GM21528 (cell line): Measurements from ENCODE around the gene P2RY8.
"Not testable (repeated sequence)": the region's sequence is repeated elsewhere in the genome, so short reads cannot be mapped to it uniquely, and the experiment has no call there.

Source experiments
- ATAC-seq: cut with Tn5 transposase; IDR thresholded peaks from one replicate; pipeline ENCODE4 v1.9.1; 2021; ENCODE audit warnings: mild to moderate bottlenecking, moderate library complexity; ENCODE audit not compliant: unreplicated experiment, low FRiP score

Gene P2RY8, protein sequence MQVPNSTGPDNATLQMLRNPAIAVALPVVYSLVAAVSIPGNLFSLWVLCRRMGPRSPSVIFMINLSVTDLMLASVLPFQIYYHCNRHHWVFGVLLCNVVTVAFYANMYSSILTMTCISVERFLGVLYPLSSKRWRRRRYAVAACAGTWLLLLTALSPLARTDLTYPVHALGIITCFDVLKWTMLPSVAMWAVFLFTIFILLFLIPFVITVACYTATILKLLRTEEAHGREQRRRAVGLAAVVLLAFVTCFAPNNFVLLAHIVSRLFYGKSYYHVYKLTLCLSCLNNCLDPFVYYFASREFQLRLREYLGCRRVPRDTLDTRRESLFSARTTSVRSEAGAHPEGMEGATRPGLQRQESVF

DNA sequence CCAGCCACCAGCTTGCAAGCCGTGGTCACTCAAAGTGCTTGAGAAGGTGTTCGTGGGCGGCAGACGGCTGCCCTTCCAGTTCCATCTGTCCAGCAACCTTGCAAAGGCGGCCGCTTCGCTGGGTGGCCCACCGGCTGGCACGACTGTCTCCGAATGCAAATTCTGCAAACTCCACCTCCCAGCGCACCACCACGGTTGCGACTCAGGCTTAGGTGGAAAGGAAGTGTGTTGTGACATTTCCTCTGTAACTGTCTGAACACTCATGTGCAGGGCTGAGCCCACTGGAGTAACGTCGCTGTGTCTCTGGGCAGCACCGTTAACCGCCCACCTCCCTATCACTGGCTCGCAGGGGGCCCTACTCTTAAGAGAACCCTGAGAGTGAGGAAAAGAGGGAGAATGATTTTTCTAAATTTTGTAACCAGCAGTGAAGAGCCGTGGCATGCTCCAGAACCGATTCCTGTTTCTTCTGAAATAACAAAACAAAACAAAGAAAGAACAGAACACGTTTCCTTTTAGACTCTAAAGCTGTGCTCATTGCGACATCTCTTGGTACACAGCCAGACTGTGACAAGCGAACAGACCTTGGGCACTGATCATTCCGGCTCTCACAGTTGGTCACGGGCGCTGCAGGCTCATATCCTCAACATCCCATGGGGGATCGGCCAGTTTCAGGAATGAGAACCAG, at the start of gene P2RY8:
Gene P2RY8 (minus strand): TSS at position 155 of the 685 bp plus-strand sequence. CDS start 70,627 bp downstream, outside the sequence.
- ATAC-seq = peak; percentile 69

DNA sequence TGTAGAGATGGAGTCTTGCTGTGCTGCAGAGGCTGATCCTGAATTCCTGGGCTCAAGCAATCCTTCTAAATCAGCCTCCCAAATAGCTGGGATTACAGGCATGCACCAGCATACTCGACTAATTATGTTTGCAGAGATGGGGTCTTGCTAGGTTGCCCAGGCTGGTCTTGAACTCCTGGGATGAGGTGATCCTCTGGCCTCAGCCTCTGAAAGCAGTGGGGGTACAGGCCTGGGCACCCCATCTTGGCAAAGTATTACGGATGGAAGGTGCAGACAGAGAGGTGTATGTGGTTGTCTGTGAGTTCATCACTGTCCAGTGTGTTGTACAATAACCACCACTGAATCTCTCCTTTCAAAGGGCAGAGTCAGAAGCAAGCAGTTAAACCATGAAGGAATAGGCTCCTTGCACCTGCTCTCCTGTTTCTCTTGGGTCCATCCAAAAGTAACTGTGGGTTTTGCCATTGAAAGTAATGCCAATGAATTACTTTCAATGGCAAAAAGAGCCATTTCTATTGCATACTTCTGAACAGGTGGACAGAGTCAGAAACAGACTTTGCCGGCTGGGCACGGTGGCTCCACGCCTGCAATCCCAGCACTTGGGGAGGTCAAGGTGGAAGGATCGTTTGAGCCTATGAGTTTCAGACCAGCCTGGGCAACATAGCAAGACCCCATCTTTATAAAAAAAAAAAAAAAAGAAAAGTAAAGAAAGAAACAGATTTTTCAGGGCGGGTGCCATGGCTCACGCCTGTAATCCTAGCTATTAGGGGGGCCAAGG, 47.4 kb upstream of the P2RY8 start:
- ATAC-seq = no peak

DNA sequence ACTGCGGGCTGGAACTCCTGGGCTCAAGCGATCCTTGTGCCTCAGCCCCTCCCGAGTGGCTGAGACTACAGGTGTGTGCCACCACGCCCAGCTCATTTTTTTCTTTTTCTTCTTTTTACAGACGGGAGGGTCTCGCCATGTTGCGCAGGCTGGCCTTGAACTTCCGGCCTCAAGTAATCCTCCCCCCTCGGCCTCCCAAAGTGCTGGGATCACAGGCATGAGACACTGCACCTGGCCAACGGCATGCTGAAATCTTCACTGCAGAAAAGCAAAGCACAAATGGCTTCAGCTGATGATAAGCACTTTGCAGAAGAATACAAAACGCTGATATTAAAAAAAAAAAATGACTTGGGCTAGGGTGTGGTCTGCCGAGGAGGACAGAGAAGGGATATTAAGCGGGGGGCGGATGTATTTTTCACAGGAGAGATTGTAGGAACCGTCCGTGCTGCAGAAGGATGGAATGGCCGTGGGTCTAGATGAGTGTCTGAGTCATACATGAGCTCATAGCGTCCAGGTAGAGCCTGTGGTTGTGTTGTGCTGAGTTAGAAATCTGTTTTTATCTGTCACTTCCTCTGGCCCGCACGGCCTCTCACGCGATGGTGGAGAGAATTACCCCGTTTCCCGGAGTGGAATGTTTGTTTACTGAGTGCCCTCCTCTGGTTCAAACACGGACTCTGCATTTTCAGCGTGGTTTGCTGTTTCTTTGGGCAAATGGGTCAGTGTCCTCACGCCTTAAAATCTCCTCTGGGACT, 45.9 kb upstream of the P2RY8 start:
- peak; percentile 59 for ATAC-seq

GRCh38 chrX:1581132-1581531, 44.1 kb upstream of the P2RY8 start:
- no peak for ATAC-seq

DNA sequence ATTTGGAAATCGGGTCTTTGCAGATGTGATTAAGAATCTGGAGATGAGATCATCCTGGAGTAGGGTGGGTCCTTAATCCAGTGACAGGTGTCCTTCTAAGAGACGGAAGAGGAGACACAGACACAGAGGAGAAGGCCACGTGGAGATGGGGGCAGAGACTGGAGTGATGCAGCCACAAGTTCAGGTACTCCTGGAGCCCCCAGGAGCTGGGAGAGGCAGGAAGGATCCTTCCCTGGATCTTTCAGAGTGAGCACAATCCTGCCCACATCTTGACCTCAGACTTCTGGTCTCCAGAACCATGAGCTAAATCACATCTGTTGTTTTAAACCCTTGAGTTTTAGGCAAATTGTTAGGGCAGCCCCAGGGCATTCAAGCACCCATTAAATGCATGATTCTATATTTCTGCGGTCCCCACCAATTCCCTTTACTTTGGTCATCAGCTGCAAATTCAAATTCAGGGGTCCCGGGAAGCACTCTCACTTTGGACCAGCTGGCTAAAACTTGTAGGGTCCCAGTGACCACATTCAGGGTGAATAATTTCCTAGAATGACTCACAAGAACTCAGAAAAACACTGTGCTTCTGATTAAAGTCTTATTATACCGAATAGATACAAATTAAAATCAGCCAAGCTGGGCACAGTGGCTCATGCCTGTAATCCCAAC, 41.7 kb upstream of the P2RY8 start:
- no peak for ATAC-seq

GRCh38 chrX:1577845-1578244, 40.9 kb upstream of the P2RY8 start:
- no peak for ATAC-seq

GRCh38 chrX:1576201-1576992, 39.4 kb upstream of the P2RY8 start:
- no peak for ATAC-seq

DNA sequence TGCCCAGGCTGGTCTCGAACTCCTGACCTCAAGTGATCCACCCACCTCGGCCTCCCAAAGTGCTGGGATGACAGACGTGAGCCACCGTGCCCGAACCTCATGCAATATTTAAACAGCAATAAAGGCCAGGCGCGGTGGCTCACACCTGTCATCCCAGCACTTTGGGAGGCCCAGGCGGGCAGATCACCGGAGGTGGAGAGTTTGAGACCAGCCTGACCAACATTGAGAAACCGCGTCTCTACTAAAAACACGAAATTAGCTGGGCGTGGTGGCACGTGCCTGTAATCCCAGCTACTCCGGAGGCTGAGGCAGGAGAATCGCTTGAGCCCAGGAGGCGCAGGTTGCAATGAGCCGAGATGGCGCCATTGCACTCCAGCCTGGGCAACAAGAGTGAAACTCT, 37.2 kb upstream of the P2RY8 start:
- not testable (repeated sequence) for ATAC-seq

DNA sequence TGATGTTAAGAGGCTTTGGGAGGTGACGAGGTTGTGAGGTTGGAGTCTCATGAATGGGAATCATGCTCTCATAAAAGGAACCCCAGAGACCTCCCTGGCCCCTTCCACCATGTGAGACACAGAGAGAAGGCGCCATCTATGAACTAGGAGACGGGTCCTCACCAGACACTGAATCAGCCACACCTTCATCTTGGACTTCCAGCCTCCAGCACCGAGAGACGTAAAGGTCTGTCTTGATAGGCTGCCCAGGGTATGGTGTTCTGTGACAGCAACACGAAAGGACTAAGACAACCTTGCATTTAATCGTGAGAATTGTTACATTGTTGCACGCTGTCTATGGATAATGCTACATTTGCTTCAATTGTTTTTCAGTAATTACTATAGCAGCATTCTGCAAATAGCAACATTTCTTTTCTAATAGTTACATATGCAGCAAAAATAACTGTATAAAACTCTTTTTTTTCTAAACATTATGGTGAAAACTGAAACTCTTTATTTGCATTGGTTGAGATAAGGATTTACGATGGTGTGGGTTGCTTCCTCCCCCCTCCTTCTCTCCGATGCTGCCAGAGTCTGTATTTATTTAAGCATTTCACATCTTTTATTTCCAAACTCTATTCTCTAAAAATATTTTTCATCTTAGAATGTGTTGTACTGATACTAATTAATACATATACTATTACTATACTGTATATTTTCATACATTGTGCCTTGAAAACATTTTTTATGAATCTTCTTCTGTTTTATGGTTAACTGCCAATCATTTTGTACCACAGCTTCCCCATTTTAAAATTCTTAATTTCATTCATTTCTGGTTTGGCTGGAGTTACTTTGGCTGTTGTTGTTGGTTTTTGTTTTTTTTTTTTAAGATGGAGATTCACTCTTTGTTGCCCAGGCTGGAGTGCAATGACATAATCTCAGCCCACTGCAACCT, 28.0 kb upstream of the P2RY8 start:
- ATAC-seq = peak; percentile 68

GRCh38 chrX:1564077-1564476, 27.1 kb upstream of the P2RY8 start:
- ATAC-seq = not testable (repeated sequence)

DNA sequence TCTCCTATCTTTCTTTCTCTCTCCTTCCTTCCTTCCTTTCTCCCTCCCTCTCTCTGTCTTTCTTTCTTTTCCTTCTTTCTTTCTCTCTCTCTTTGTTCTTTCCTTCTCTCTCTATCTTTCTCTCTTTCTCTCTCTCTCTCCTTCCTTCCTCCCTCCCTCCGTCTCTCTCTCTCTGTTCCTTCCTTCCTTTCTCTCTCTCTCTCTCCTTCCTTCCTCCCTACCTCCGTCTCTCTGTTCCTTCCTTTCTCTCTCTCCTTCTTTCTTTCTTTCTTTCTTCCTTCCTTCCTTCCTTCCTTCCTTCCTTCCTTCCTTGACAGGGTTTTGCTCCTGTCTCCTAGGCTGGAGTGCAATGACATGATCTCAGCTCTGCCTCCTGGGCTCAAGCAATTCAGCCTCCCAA, 24.2 kb upstream of the P2RY8 start:
- no peak for ATAC-seq

DNA sequence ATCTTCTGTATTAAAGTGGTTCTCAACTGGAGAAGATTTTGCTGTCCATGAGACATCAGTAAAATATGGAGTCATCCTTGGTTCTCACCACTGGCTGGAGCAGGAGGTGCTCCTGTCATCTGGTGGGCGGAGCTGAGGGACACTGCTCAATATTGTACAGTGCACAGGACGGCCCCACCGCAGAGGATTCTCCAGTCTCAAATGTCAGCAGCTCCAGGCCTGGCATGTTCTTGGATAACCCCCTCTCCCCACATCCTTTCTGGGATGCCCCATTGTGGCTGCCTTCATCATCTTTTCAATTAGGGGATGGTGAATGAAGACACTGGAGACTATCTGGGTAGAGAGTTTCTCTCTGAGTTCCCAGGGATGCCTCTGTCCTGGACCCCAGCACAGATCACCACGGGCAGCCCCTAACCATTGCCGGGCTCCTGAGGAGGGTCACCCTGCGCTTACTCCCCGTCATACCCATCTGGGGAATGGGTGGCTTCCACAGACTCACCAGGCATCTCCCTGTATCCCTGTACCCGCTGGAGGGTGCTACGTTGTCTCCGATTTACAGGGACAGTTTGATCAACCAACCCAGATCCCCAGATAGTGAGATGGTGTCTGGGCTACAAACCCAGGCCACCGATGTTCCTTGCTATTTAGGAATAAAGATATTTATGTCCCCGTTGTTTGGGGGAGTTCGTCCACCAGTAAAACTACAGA, 21.9 kb upstream of the P2RY8 start:
- no peak for ATAC-seq

DNA sequence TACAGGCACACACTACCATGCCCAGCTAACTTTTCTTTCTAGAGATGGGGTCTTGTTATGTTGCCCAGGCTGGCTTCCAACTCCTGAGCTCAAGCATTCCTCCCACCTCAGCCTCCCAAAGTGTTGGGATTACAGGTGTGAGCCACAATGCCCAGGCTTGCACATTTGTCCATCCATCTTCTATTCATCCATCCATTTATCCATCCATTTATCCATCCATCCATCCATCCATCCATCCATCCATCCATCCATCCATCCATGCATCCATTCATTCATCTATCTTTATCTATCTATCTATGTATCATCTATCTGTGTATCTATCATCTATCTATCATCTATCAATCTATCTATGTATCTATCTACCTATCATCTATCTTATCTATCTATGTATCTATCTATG, 20.5 kb upstream of the P2RY8 start:
- ATAC-seq = not testable (repeated sequence)

GRCh38 chrX:1555370-1555769, 18.4 kb upstream of the P2RY8 start:
- no peak for ATAC-seq

DNA sequence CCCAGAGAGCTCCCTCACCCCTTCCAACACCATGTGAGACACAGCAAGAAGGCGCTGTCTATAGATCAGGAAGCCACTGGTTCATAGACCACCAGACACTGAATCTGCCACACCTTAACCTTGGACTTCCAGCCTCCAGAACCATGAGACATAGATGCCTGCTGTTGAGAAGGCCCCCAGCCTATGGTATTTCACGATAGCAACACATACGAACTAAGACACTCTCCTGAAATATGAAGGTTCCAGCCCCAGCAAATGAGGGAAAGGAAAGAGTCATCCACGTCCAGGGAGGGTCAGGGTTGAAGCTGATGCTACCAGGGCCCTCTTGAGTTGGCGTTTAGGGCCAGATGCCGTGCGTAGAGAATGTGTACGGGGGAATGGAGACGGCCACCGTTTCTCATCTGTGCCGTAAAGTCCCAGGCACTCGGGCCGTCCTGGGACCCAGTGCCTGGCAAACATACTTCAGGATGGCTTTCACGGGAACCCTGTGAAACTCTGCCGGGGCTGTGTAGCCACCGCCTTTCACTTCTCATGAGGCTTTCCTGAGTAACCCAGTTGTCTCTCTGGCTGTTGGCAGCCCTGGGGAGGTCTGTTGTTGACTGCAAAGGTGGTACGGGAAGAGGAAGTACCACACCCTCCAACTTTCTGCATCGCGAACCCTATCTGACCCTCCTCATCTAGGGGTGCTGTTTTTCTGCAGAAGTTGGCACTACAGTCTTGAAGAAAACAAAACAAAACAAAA, 17.7 kb upstream of the P2RY8 start:
- ATAC-seq = no peak

DNA sequence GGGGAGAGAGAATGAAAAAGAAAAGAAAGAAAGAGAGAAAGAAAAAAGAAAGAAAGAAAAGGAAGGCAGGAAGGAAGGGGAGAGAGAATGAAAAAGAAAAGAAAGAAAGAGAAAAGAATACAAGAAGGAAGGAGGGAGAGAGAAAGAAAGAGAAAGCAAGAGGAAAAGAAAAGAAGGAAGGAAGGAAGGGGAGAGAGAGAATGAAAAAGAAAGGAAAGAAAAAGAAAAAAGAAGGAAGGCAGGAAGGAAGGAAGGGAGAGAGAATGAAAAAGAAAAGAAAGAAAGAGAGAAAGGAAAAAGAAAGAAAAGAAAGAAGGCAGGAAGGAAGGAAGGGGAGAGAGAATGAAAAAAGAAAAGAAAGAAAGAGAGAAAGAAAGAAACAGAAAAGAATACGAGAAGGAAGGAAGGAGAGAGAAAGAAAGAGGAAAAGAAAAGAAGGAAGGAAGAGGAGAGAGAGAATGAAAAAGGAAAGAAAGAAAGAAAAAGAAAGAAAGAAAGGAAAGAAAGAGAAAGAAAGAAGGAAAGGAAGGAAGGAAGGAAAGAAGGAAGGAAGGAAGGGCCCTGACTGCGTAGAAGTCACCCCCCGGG, 15.1 kb upstream of the P2RY8 start:
- ATAC-seq = no peak
